Stimulated activated CD4-positive, alpha-beta T cell treated with anti-CD3 and anti-CD28 coated beads, Interleukin-1b, Interleukin-23, amount 100 ng/mL, for 4 hours (primary cell): ENCODE measurements around the gene SART3.

Experiments used
- DNase-seq, 2 donors: peaks; one replicate each; pipeline ENCODE4 v3.0.0-alpha.2; 2020; ENCODE audit warnings: low read depth in 2 of 2

The SART3 gene

GRCh38 chr12:108560752-108561719, at the start of gene SART3:
Gene SART3 (minus strand): TSS chr12:108561173. CDS start chr12:108561154, 19 bp downstream.
- peak; percentile 70 to 71 for DNase-seq

- no peak for DNase-seq
These were observed 49.4 kb upstream of the SART3 start for GRCh38 chr12:108610336-108610815.

- no peak for DNase-seq
These were observed 48.8 kb upstream of the SART3 start for GRCh38 chr12:108609537-108610335.

GRCh38 chr12:108608616-108609015, 47.6 kb upstream of the SART3 start:
- no peak for DNase-seq

GRCh38 chr12:108607981-108608600, 47.1 kb upstream of the SART3 start:
- no peak for DNase-seq

- no peak for DNase-seq
These were observed 45.5 kb upstream of the SART3 start for GRCh38 chr12:108606492-108606891.

GRCh38 chr12:108605690-108606406, 44.9 kb upstream of the SART3 start:
- DNase-seq, result no peak

- DNase-seq, result no peak
These were observed 44.2 kb upstream of the SART3 start for GRCh38 chr12:108605000-108605689.

- DNase-seq, result no peak
These were observed 43.4 kb upstream of the SART3 start for GRCh38 chr12:108604208-108604941.

- DNase-seq, result no peak
These were observed 42.8 kb upstream of the SART3 start for GRCh38 chr12:108603743-108604142.

- DNase-seq, result no peak
These were observed 42.2 kb upstream of the SART3 start for GRCh38 chr12:108602976-108603704.

GRCh38 chr12:108602209-108602705, 41.3 kb upstream of the SART3 start:
- DNase-seq, result no peak

GRCh38 chr12:108600702-108601007, 39.7 kb upstream of the SART3 start:
- DNase-seq, result no peak

GRCh38 chr12:108599948-108600701, 39.2 kb upstream of the SART3 start:
- DNase-seq, result no peak

- no peak for DNase-seq
These were observed 38.6 kb upstream of the SART3 start for GRCh38 chr12:108599541-108599940.

- DNase-seq, result no peak
These were observed 37.7 kb upstream of the SART3 start for GRCh38 chr12:108598553-108599250.

GRCh38 chr12:108597559-108598471, 36.8 kb upstream of the SART3 start, which contains the start of gene TMEM119:
Gene TMEM119 (minus strand): TSS chr12:108598084. CDS start chr12:108592383, 5,701 bp downstream.
- no peak for DNase-seq
